SJSA1 (cell line): ENCODE data around the gene CCDC106. TPM values are rescaled to one million over a fixed set of nuclear protein-coding genes. Genes with fewer than 3 reads are reported as not detected.

ENCODE experiments used
- DNase-seq, 2 experiments: peaks; one replicate each; pipeline ENCODE4 v3.0.0-alpha.2; 2015 to 2020; ENCODE audit warnings: low spot score in 2 of 2, low read depth in 1 of 2
- H3K27ac ChIP-seq: fragments of 250-450 bp; sonication (Bioruptor Pico); 2 replicates; pipeline ENCODE4 v1.5.1; 2020; ENCODE audit warnings: mild to moderate bottlenecking, moderate library complexity
- H3K27me3 ChIP-seq: fragments of 250-450 bp; sonication (Bioruptor Pico); replicated peaks from 2 replicates; pipeline ENCODE4 v1.5.1; 2020; ENCODE audit warnings: mild to moderate bottlenecking, moderate library complexity
- H3K36me3 ChIP-seq: fragments of 250-450 bp; sonication (Bioruptor Pico); 2 replicates; pipeline ENCODE4 v1.5.1; 2020; ENCODE audit warnings: mild to moderate bottlenecking
- H3K4me1 ChIP-seq: fragments of 250-450 bp; sonication (Bioruptor Pico); replicated peaks from 2 replicates; pipeline ENCODE4 v1.6.1; 2021; ENCODE audit warnings: mild to moderate bottlenecking
- H3K4me3 ChIP-seq: fragments of 250-450 bp; sonication (Bioruptor Pico); 2 replicates; pipeline ENCODE4 v1.5.1; 2020; ENCODE audit warnings: mild to moderate bottlenecking
- H3K9me3 ChIP-seq: fragments of 250-450 bp; sonication (Bioruptor Pico); replicated peaks from 2 replicates; pipeline ENCODE4 v1.5.1; 2020; ENCODE audit warnings: mild to moderate bottlenecking
- total RNA-seq: library from RNA; depleted of rRNA; stranded (reverse); fragments of >200 nt; shearing (Covaris generic); gene quantifications from 2 replicates; pipeline ENCODE4 v1.2.3, GENCODE V29; 2014

The CCDC106 gene
- total RNA-seq, 1 experiment from 2014 or later = 6.0 TPM

DNA sequence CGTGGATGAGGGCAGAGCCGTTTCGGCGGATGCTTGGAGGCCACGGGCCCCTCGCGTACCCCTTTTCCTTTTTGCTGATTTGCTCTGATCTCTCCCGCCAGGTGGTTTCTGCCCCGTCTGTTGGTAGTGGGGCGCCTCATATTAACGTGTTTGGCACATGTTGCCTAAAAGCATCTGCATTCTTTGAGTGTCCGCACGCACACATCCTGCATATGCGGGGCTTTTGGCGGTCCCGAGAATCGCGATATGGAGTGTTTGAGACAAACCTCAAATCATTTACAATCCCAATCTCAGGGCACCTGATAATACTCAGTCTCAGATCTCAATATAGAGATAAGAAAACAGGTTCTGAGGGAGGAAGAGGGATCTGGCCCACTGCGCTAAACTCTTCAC lies 7.6 kb downstream of the CCDC106 start:
- peaks cover 39% of the 10 kb centered on the region for H3K36me3 ChIP-seq
- no peaks in the 10 kb centered on the region for H3K27me3 ChIP-seq
- peak overlapping the region; percentile 89 for H3K4me3 ChIP-seq
- peaks cover 14% of the 10 kb centered on the region; the same call in 1 of the 2 replicates for H3K4me1 ChIP-seq
- no peaks in the 10 kb centered on the region for H3K9me3 ChIP-seq
- DNase-seq = no peak
- peak overlapping the region; percentile 92 for H3K27ac ChIP-seq

DNA sequence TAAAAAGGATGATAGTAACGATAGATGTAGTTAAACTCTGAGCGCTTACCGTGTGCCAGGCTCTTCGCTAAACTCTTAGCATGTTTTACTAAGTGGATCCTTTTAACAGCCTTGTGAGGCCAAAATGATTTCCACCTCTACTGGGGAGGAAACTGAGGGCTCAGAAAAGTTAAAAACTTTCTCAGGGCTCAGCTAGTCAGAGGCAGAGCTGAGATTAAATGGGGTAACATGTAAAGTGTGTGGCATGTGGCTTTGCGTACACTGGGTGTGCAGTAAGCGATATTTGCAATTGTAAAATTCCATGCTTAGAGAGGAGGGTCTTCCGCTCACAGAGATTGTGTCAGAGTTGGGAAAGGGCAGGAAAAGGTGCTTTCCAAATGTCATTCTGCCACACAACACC lies 8.5 kb downstream of the CCDC106 start:
- H3K9me3 ChIP-seq = no peaks in the 10 kb centered on the region
- peaks cover 14% of the 10 kb centered on the region; the same call in 1 of the 2 replicates for H3K4me1 ChIP-seq
- no peak overlapping the region for H3K27ac ChIP-seq
- H3K27me3 ChIP-seq = no peaks in the 10 kb centered on the region
- peaks cover 49% of the 10 kb centered on the region for H3K36me3 ChIP-seq
- H3K4me3 ChIP-seq = peak overlapping the region; percentile 89; the same call in 1 of the 2 replicates
- DNase-seq = no peak

DNA sequence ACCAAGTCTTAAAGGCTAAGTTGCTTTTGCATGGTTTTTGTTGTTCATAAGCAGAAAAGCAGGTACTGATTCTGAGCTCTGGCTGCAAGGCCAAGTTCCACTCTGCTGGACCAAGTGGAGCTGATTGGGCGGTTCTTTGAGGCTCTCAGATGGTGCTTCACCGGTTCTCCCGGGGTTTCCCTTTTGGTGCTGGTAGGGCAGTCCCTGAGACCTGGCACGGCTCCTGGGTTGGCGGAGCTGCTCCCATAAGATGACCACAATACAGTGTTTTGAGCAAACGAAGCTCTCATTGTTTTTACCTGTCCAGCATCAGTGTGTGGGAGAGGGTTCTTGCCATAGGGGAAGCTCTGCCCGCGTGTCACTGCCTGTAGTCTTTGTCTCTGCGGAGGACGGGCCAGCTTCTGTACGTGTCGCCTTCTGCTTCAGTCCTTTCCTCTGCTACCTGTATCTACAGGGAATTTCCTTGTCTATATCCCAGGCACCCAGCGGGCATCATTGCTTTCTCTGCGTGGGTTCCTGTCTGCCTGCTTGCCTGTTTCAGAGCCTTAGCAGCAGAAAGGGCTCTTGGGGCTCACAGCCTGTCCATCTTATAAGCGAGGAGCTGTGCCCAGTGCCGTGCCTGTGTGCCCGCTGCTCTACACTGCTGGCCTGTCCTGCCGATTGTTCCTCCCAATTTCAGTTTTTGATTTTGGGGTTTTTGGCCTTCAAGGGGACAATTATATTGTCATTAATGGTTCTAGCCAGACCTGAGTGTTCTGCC lies 9.2 kb downstream of the CCDC106 start:
- Histone ChIP-seq H3K4me3 (no peak overlapping the region), H3K36me3 (peaks cover 54% of the 10 kb centered on the region), H3K9me3 (no peaks in the 10 kb centered on the region), H3K27me3 (no peaks in the 10 kb centered on the region), H3K27ac (no peak overlapping the region), H3K4me1 (peaks cover 14% of the 10 kb centered on the region; the same call in 1 of the 2 replicates)
- DNase-seq = no peak

GRCh38 chr19:55658846-55659459 lies 10.9 kb downstream of the CCDC106 start:
- H3K27me3 ChIP-seq = no peaks in the 10 kb centered on the region
- H3K27ac ChIP-seq = no peak overlapping the region
- no peaks in the 10 kb centered on the region for H3K9me3 ChIP-seq
- no peak overlapping the region for H3K4me3 ChIP-seq
- H3K4me1 ChIP-seq = peaks cover 10% of the 10 kb centered on the region; the same call in 1 of the 2 replicates
- no peak for DNase-seq
- peaks cover 70% of the 10 kb centered on the region for H3K36me3 ChIP-seq

GRCh38 chr19:55659822-55660221 lies 11.8 kb downstream of the CCDC106 start:
- H3K4me3 ChIP-seq = no peak overlapping the region
- H3K36me3 ChIP-seq = peaks cover 79% of the 10 kb centered on the region

GRCh38 chr19:55660404-55660803 lies 12.4 kb downstream of the CCDC106 start:
- Histone ChIP-seq H3K9me3 (no peaks in the 10 kb centered on the region), H3K27me3 (no peaks in the 10 kb centered on the region), H3K27ac (no peak overlapping the region), H3K36me3 (peaks cover 75% of the 10 kb centered on the region), H3K4me1 (peaks cover 10% of the 10 kb centered on the region; the same call in 1 of the 2 replicates), H3K4me3 (no peak overlapping the region)
- no peak for DNase-seq

More at GRCh38 chr19:55659822-55660221, 11.8 kb downstream of the CCDC106 start:
- no peak overlapping the region for H3K27ac ChIP-seq
- H3K9me3 ChIP-seq = no peaks in the 10 kb centered on the region
- H3K27me3 ChIP-seq = no peaks in the 10 kb centered on the region
- H3K4me1 ChIP-seq = peaks cover 10% of the 10 kb centered on the region; the same call in 1 of the 2 replicates
- DNase-seq = no peak

DNA sequence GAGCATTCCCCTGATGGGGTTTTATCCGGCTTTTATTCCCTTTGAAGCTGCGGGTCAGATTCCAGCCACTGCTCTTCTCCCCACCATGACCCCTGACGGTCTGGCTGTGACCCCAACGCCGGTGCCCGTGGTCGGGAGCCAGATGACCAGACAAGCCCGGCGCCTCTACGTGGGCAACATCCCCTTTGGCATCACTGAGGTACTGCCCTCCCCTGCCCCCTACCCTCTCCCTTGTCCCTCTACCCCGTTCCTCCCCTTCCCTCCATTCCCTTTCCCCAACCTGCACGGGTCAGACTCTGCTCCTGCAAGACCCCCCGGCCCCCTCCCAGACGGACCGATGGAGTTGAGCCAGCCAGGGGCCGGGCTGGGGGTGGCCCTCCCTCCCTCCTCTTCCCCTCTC lies 13.0 kb downstream of the CCDC106 start:
- Histone ChIP-seq H3K9me3 (no peaks in the 10 kb centered on the region), H3K27me3 (no peaks in the 10 kb centered on the region), H3K4me1 (peaks cover 10% of the 10 kb centered on the region; the same call in 1 of the 2 replicates), H3K27ac (no peak overlapping the region), H3K36me3 (peaks cover 75% of the 10 kb centered on the region), H3K4me3 (no peak overlapping the region)
- no peak for DNase-seq

GRCh38 chr19:55661826-55662225 lies 13.8 kb downstream of the CCDC106 start:
- H3K4me1 ChIP-seq = peaks cover 2% of the 10 kb centered on the region; the same call in 1 of the 2 replicates
- no peak for DNase-seq
- no peaks in the 10 kb centered on the region for H3K9me3 ChIP-seq
- no peak overlapping the region for H3K27ac ChIP-seq
- no peaks in the 10 kb centered on the region for H3K27me3 ChIP-seq
- H3K36me3 ChIP-seq = peaks cover 75% of the 10 kb centered on the region
- H3K4me3 ChIP-seq = no peak overlapping the region

- Histone ChIP-seq H3K9me3 (no peaks in the 10 kb centered on the region), H3K27me3 (no peaks in the 10 kb centered on the region), H3K4me3 (no peak overlapping the region), H3K4me1 (no peaks in the 10 kb centered on the region), H3K36me3 (peaks cover 89% of the 10 kb centered on the region), H3K27ac (no peak overlapping the region)
- DNase-seq = no peak
These were observed 16.0 kb downstream of the CCDC106 start for GRCh38 chr19:55663846-55664536.

DNA sequence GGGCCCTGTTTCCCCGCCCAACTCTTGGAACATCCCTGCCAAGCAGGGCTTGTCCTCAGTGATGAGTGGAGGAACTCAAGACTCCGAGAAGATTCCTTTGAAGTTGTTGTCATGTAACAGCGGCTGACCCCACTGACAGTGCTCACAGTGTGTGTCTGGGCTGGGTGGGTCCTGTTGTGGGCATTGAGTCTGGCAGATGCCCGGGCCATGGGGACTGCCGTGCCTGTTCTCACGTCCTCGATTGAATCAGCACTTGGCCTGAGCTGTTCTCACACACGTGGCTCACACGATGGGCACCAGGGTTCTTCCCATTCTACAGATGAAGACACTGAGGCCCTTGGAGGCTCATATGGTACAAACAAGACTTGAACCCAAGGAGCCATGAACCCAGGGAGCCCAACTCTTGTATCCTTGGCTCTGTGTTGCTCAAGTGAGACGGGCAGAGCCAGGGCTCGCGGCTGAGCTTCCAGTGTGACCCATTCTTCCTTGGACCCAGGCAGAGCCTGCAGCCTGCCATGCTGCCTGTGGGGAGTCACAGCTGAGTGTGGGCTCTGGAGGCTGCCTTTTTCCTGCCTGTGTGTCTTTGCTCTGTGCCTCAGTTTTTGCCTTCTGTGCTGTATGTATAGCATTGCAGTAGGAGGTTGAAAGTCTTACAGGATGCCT lies 18.5 kb downstream of the CCDC106 start:
- Histone ChIP-seq H3K9me3 (no peaks in the 10 kb centered on the region), H3K27me3 (no peaks in the 10 kb centered on the region), H3K4me1 (no peaks in the 10 kb centered on the region), H3K4me3 (no peak overlapping the region), H3K27ac (no peak overlapping the region), H3K36me3 (peaks cover 86% of the 10 kb centered on the region)
- no peak for DNase-seq

DNA sequence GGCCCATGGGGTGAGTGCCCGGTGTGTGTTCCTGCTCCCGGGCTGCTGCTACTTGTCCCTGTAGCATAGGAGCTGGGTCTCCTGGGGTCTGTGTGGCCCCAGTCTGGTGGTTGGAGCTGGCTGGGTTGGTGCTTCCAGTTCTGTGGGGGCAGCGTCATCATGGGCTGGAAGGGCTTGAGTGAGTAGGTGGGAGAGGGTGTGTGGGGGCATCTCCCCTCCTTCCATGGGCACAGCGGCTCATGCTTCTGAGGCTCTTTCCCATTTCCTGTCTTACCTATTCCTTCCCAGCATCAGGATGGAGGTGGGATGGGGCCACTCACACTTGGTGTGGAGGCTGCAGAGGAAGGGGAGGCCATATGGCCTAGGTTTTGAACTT lies 19.0 kb downstream of the CCDC106 start:
- peaks cover 86% of the 10 kb centered on the region for H3K36me3 ChIP-seq
- H3K27me3 ChIP-seq = no peaks in the 10 kb centered on the region
- H3K27ac ChIP-seq = no peak overlapping the region
- H3K9me3 ChIP-seq = no peaks in the 10 kb centered on the region
- H3K4me3 ChIP-seq = no peak overlapping the region
- DNase-seq = no peak
- no peaks in the 10 kb centered on the region for H3K4me1 ChIP-seq

DNA sequence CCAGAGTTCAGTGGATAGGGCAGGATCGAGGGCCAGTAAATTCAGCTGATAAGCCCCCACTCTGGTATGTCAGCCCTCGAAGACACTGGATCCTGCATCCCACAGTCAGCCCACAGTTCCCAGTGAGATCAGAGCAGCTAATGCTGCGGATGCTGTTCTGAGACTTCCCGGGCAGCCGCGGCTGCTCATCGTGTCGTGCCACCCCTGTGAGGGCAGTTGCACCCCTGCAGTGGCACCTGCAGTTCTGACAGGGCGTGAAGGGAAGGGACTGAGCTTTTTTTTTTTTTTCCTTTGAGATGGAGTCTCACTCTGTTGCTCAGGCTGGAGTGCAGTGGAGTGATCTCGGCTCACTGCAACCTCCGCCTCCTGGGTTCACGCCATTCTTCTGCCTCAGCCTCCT lies 19.5 kb downstream of the CCDC106 start:
- H3K9me3 ChIP-seq = no peaks in the 10 kb centered on the region
- H3K4me1 ChIP-seq = 0 out of 2 replicates have a peak, but pooled peaks cover 4% of the 10 kb centered on the region
- H3K36me3 ChIP-seq = peaks cover 88% of the 10 kb centered on the region
- no peak for DNase-seq
- H3K27ac ChIP-seq = no peak overlapping the region
- no peaks in the 10 kb centered on the region for H3K27me3 ChIP-seq
- H3K4me3 ChIP-seq = no peak overlapping the region

- no peak overlapping the region for H3K27ac ChIP-seq
- no peak overlapping the region for H3K4me3 ChIP-seq
- DNase-seq = no peak
- no peaks in the 10 kb centered on the region for H3K9me3 ChIP-seq
- no peaks in the 10 kb centered on the region for H3K27me3 ChIP-seq
- H3K36me3 ChIP-seq = peaks cover 87% of the 10 kb centered on the region
- 0 out of 2 replicates have a peak, but pooled peaks cover 4% of the 10 kb centered on the region for H3K4me1 ChIP-seq
These were observed 19.9 kb downstream of the CCDC106 start for GRCh38 chr19:55667958-55668357.
